Nephron progenitor cell (in vitro differentiated cells): ENCODE measurements around the gene LDLRAP1.

Source experiments
- DNase-seq: peaks from one replicate; pipeline ENCODE4 v3.0.0; 2021
- H3K27ac Mint-ChIP-seq: 2 replicates; pipeline ENCODE4 v1.8.0; 2021; ENCODE audit warnings: mild to moderate bottlenecking, moderate library complexity, mixed read lengths
- H3K27me3 Mint-ChIP-seq: 2 replicates; pipeline ENCODE4 v1.8.0; 2021; ENCODE audit warnings: mild to moderate bottlenecking, low read depth, mixed read lengths; ENCODE audit not compliant: poor library complexity
- H3K36me3 Mint-ChIP-seq: 2 replicates; pipeline ENCODE4 v1.8.0; 2021; ENCODE audit warnings: low read depth, mixed read lengths
- H3K4me1 Mint-ChIP-seq: 2 replicates; pipeline ENCODE4 v1.8.0; 2021; ENCODE audit warnings: mixed read lengths
- H3K4me3 Mint-ChIP-seq: 2 replicates; pipeline ENCODE4 v1.8.0; 2021; ENCODE audit warnings: mild to moderate bottlenecking, moderate library complexity, mixed read lengths
- H3K9me3 Mint-ChIP-seq: 2 replicates; pipeline ENCODE4 v1.8.0; 2021; ENCODE audit warnings: mild to moderate bottlenecking, moderate library complexity, mixed read lengths
- TF ChIP-seq, protein P1 (sequence below): fragments of 200-600 bp; sonication (generic); IDR thresholded peaks from 2 replicates; pipeline ENCODE4 v1.5.0; 2021; ENCODE audit warnings: antibody characterized with exemption

The LDLRAP1 gene

DNA sequence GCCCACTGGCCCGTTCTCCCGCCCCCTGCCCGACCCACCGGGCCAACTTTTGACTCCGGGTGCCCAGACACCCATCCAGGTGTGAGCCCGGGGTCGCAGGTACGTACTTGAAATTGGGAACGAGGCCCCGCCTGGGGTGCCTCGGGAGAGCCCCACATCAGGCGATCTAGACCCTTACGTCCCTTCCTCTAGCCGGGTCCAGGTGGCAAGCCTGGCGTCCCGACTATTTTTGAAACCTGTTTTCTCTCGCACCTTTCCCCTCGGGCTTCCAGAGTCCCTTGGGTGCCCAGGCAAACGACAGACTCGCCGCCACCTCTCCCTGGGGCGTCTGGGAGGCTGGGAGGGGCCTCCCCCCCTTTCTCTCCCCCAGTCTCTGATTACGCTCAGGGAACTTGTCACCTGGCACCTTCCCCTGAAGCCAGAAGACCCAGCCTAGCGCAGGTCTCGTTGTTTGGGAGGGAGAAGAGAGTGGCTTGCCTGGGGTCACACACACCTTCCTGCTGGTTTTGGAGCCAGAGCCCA is 898 bp downstream of the LDLRAP1 start:
- Mint-ChIP-seq H3K27me3 (peaks cover 63% of the 10 kb centered on the region), H3K4me1 (peaks cover 9% of the 10 kb centered on the region), H3K9me3 (no peaks in the 10 kb centered on the region), H3K4me3 (peak overlapping the region; percentile 78), H3K36me3 (no peaks in the 10 kb centered on the region), H3K27ac (no peak overlapping the region)
- DNase-seq, result no peak
- TF ChIP-seq, protein P1, sequence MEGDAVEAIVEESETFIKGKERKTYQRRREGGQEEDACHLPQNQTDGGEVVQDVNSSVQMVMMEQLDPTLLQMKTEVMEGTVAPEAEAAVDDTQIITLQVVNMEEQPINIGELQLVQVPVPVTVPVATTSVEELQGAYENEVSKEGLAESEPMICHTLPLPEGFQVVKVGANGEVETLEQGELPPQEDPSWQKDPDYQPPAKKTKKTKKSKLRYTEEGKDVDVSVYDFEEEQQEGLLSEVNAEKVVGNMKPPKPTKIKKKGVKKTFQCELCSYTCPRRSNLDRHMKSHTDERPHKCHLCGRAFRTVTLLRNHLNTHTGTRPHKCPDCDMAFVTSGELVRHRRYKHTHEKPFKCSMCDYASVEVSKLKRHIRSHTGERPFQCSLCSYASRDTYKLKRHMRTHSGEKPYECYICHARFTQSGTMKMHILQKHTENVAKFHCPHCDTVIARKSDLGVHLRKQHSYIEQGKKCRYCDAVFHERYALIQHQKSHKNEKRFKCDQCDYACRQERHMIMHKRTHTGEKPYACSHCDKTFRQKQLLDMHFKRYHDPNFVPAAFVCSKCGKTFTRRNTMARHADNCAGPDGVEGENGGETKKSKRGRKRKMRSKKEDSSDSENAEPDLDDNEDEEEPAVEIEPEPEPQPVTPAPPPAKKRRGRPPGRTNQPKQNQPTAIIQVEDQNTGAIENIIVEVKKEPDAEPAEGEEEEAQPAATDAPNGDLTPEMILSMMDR, result no peak

DNA sequence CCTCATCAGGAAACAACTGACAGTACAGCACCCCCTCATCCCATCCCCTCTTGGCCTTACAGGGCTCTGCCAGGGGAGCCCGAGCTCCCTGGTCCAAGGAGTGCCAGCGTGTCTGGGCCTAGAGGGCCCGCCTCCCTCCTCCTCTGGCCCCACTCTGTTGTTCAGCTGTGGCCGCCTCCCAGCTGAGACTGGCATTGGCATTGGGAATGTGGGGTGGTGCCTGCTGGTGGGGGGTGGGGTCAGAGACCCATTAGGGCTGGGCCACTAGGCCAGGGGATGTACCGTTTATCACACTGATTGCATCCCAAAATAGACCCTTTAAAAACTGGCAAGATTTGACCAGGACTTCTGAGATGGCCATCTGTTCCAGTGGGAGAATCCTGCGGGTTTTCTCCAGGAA is 1.4 kb downstream of the LDLRAP1 start:
- no peaks in the 10 kb centered on the region for H3K9me3 Mint-ChIP-seq
- peak overlapping the region; percentile 78 for H3K4me3 Mint-ChIP-seq
- H3K27me3 Mint-ChIP-seq, result peaks cover 61% of the 10 kb centered on the region
- TF ChIP-seq, protein P1, result no peak
- no peak overlapping the region for H3K27ac Mint-ChIP-seq
- no peaks in the 10 kb centered on the region for H3K36me3 Mint-ChIP-seq
- no peak for DNase-seq
- H3K4me1 Mint-ChIP-seq, result peaks cover 14% of the 10 kb centered on the region

- H3K9me3 Mint-ChIP-seq, result no peaks in the 10 kb centered on the region
- no peaks in the 10 kb centered on the region for H3K36me3 Mint-ChIP-seq
- H3K27me3 Mint-ChIP-seq, result peaks cover 54% of the 10 kb centered on the region
- peaks cover 21% of the 10 kb centered on the region for H3K4me1 Mint-ChIP-seq
- TF ChIP-seq, protein P1, result no peak
- peak overlapping the region; percentile 58 for H3K4me3 Mint-ChIP-seq
- H3K27ac Mint-ChIP-seq, result no peak overlapping the region
- no peak for DNase-seq
These were observed 2.4 kb downstream of the LDLRAP1 start for GRCh38 chr1:25545767-25546166.

- Mint-ChIP-seq H3K9me3 (no peaks in the 10 kb centered on the region), H3K4me3 (no peak overlapping the region), H3K27ac (no peak overlapping the region), H3K36me3 (no peaks in the 10 kb centered on the region), H3K4me1 (peaks cover 24% of the 10 kb centered on the region), H3K27me3 (peaks cover 50% of the 10 kb centered on the region)
- DNase-seq, result no peak
- TF ChIP-seq, protein P1, result no peak
These were observed 2.8 kb downstream of the LDLRAP1 start for GRCh38 chr1:25546193-25546592.

DNA sequence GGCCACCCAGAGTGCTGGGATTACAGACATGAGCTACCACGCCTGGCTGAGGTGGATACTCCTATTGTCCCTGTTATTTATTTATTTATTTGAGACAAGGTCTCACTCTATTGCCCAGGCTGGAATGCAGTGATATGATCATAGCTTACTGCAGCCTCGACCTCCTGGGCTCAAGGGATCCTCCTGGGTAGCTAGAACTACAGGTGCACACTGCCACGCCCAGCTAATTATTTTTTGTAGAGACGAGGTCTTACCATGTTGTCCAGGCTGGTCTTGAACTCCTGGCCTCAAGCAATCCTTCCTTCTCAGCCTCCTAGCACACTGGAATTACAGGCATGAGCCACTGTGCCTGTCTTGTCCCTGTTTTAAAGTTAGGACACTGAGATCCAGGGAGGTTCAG is 5.2 kb downstream of the LDLRAP1 start:
- TF ChIP-seq, protein P1, result no peak
- Mint-ChIP-seq H3K9me3 (no peaks in the 10 kb centered on the region), H3K27me3 (peaks cover 36% of the 10 kb centered on the region), H3K36me3 (no peaks in the 10 kb centered on the region), H3K4me1 (peaks cover 24% of the 10 kb centered on the region), H3K4me3 (no peak overlapping the region), H3K27ac (no peak overlapping the region)
- no peak for DNase-seq
